HCT116 (cell line): Measurements from ENCODE around the gene ZC2HC1C. TPM values are rescaled to one million over a fixed set of nuclear protein-coding genes. Genes with fewer than 3 reads are reported as not detected.

Experiments used
- ATAC-seq: fragments of 200-7000 bp; cut with Tn5 transposase; 2 replicates; pipeline ENCODE4 v1.9.1; 2020; ENCODE audit warnings: mild to moderate bottlenecking, moderate library complexity
- BruUV-seq: library from RNA; stranded (reverse); fragments of 400-500 nt; replicated peaks from 2 replicates; lab custom pipeline; 2021; lab: Mats Ljungman, UMichigan
- CTCF ChIA-PET: fragments of 300-600 bp; sonication (Branson Sonifier 250); formaldehyde crosslinking; loops from one replicate; lab custom pipeline; 2021; ENCODE audit warnings: antibody characterized with exemption; lab: Charles Lee
- POLR2A ChIA-PET: fragments of 300-600, 350-600 bp; sonication (Branson Sonifier 250); formaldehyde crosslinking; loops from one replicate; lab custom pipeline; 2021; ENCODE audit warnings: antibody characterized with exemption; lab: Charles Lee
- RAD21 ChIA-PET, 2 experiments: fragments of 300-600 bp; sonication (Branson Sonifier 250); formaldehyde crosslinking; loops; one replicate each; lab custom pipeline; 2023; ENCODE audit warnings: low total read pairs in 2 of 2; ENCODE audit not compliant: uncharacterized antibody in 2 of 2, unreplicated experiment in 2 of 2, low non-redundant PET in 1 of 2; lab: Charles Lee
- DNase-seq: peaks from one replicate; pipeline ENCODE4 v3.0.0-alpha.2; 2010; ENCODE audit warnings: low read depth, low spot score
- H2AFZ ChIP-seq: fragments of 200-600 bp; shearing (Covaris generic), sonication (generic); 2 replicates; pipeline ENCODE4 v1.6.1; 2017; ENCODE audit warnings: low read depth, mixed run types, mixed read lengths, antibody characterized with exemption, low read length; ENCODE audit not compliant: poor library complexity, severe bottlenecking
- H3K27ac ChIP-seq: 2 replicates; pipeline ENCODE4 v1.5.1; 2012; ENCODE audit warnings: low read depth, low read length
- H3K27me3 ChIP-seq: fragments of 200-600 bp; sonication (generic); 2 replicates; pipeline ENCODE4 v1.6.1; 2016; ENCODE audit warnings: mixed run types, low read length, mixed read lengths; ENCODE audit not compliant: insufficient read depth
- H3K36me3 ChIP-seq, 2 experiments: fragments of 200-500 bp in 1 of 2; fragments of 200-600 bp in 1 of 2; sonication (Bioruptor generic) in 1 of 2; sonication (generic) in 1 of 2; 2 replicates each; pipeline versions ENCODE4 v1.5.1 to v1.6.1; 2014 to 2016; ENCODE audit warnings: low read length in 2 of 2, inconsistent platforms in 1 of 2, mixed read lengths in 1 of 2, mixed run types in 1 of 2; ENCODE audit not compliant: insufficient read depth in 2 of 2, control insufficient read depth in 1 of 2
- H3K4me1 ChIP-seq, 2 experiments: fragments of 200-600 bp in 1 of 2; sonication (generic) in 1 of 2; 2 replicates each; pipeline versions ENCODE4 v1.5.1 to v1.6.1; 2012 to 2017; ENCODE audit warnings: low read length in 2 of 2, inconsistent platforms in 1 of 2, mild to moderate bottlenecking in 1 of 2, mixed read lengths in 1 of 2, mixed run types in 1 of 2, moderate library complexity in 1 of 2; ENCODE audit not compliant: insufficient read depth in 2 of 2, control insufficient read depth in 1 of 2
- H3K4me2 ChIP-seq: fragments of 200-600 bp; sonication (generic); 2 replicates; pipeline ENCODE4 v1.6.1; 2017; ENCODE audit warnings: mixed run types, low read length, mixed read lengths
- H3K4me3 ChIP-seq, 2 experiments: fragments of 200-600 bp in 1 of 2; sonication (generic) in 1 of 2; replicated peaks in 1 of 2; 2 replicates each; pipeline ENCODE4 v1.5.1; 2011 to 2016; ENCODE audit warnings: low read length in 2 of 2, control low read depth in 1 of 2, low read depth in 1 of 2, mild to moderate bottlenecking in 1 of 2, mixed read lengths in 1 of 2, mixed run types in 1 of 2
- H3K79me2 ChIP-seq: fragments of 200-600 bp; sonication (generic); 2 replicates; pipeline ENCODE4 v1.6.1; 2017; ENCODE audit warnings: mild to moderate bottlenecking, mixed run types, low read length, moderate library complexity, mixed read lengths; ENCODE audit not compliant: insufficient read depth
- H3K9ac ChIP-seq: fragments of 200-600 bp; sonication (generic); 2 replicates; pipeline ENCODE4 v1.6.1; 2016; ENCODE audit warnings: low read length, mixed read lengths
- H3K9me2 ChIP-seq: fragments of 200-600 bp; sonication (generic), shearing (Covaris generic); 2 replicates; pipeline ENCODE4 v1.6.1; 2017; ENCODE audit warnings: mixed run types, mild to moderate bottlenecking, moderate library complexity; ENCODE audit not compliant: insufficient read depth
- H3K9me3 ChIP-seq, 2 experiments: fragments of 200-500 bp in 1 of 2; fragments of 200-600 bp in 1 of 2; sonication (Bioruptor generic) in 1 of 2; sonication (generic) in 1 of 2; 2 replicates each; pipeline ENCODE4 v1.6.1; 2014 to 2017; ENCODE audit warnings: low read length in 2 of 2, mixed read lengths in 2 of 2, inconsistent platforms in 1 of 2, low read depth in 1 of 2, mild to moderate bottlenecking in 1 of 2, mixed run types in 1 of 2, moderate library complexity in 1 of 2; ENCODE audit not compliant: control insufficient read depth in 1 of 2, insufficient read depth in 1 of 2
- H4K20me1 ChIP-seq: fragments of 200-600 bp; sonication (generic), shearing (Covaris generic); 2 replicates; pipeline ENCODE4 v1.6.1; 2017; ENCODE audit warnings: mixed run types, mild to moderate bottlenecking, moderate library complexity; ENCODE audit not compliant: insufficient read depth
- CBX3 ChIP-seq: IDR thresholded peaks from 2 replicates; pipeline ENCODE4 v1.6.1; 2012; ENCODE audit warnings: low read depth
- CEBPB ChIP-seq: IDR thresholded peaks from 2 replicates; pipeline ENCODE4 v1.6.1; 2012; ENCODE audit warnings: low read depth
- EGR1 ChIP-seq: IDR thresholded peaks from 2 replicates; pipeline ENCODE4 v1.6.1; 2012; ENCODE audit warnings: low read depth
- ELF1 ChIP-seq: IDR thresholded peaks from 2 replicates; pipeline ENCODE4 v1.6.1; 2012; ENCODE audit warnings: low read depth, borderline replicate concordance
- EZH2 ChIP-seq: fragments of 200-600 bp; sonication (generic); IDR thresholded peaks from 2 replicates; pipeline ENCODE4 v1.6.1; 2017; ENCODE audit warnings: antibody characterized with exemption, mixed run types
- EZH2phosphoT487 ChIP-seq: fragments of 200-600 bp; IDR thresholded peaks from 2 replicates; pipeline ENCODE4 v1.6.1; 2018; ENCODE audit warnings: antibody characterized with exemption, borderline replicate concordance
- FOSL1 ChIP-seq: IDR thresholded peaks from 2 replicates; pipeline ENCODE4 v1.6.1; 2012; ENCODE audit warnings: low read depth
- JUND ChIP-seq: IDR thresholded peaks from 2 replicates; pipeline ENCODE4 v1.6.1; 2012
- MAX ChIP-seq: IDR thresholded peaks from 2 replicates; pipeline ENCODE4 v1.6.1; 2012
- POLR2A ChIP-seq: IDR thresholded peaks from 2 replicates; pipeline ENCODE4 v1.7.0; 2011; ENCODE audit warnings: borderline replicate concordance; ENCODE audit not compliant: insufficient read depth, insufficient read length; ENCODE audit errors: extremely low read depth
- RAD21 ChIP-seq: IDR thresholded peaks from 2 replicates; pipeline ENCODE4 v1.6.1; 2012; ENCODE audit warnings: low read depth, mild to moderate bottlenecking
- REST ChIP-seq: IDR thresholded peaks from 2 replicates; pipeline ENCODE4 v1.6.1; 2012; ENCODE audit warnings: low read depth
- SIN3A ChIP-seq: IDR thresholded peaks from 2 replicates; pipeline ENCODE4 v1.6.1; 2012; ENCODE audit warnings: low read depth
- SP1 ChIP-seq: IDR thresholded peaks from 2 replicates; pipeline ENCODE4 v1.6.1; 2012; ENCODE audit warnings: low read depth
- SRF ChIP-seq: IDR thresholded peaks from 2 replicates; pipeline ENCODE4 v1.6.1; 2012; ENCODE audit warnings: low read depth
- YY1 ChIP-seq: IDR thresholded peaks from 2 replicates; pipeline ENCODE4 v1.6.1; 2011; ENCODE audit warnings: low read length, low read depth, moderate library complexity, mild to moderate bottlenecking; ENCODE audit not compliant: insufficient replicate concordance; ENCODE audit errors: extremely low read depth
- ZFX ChIP-seq: fragments of 450-650 bp; IDR thresholded peaks from 2 replicates; pipeline ENCODE4 v1.6.1; 2017
- ZNF274 ChIP-seq: fragments of 200-500 bp; sonication (Bioruptor generic); IDR thresholded peaks from 2 replicates; pipeline ENCODE4 v1.6.1; 2014; ENCODE audit warnings: mild to moderate bottlenecking, low read depth, low read length, inconsistent platforms
- intact Hi-C: fragments of 100-400 bp; cut with micrococcal nuclease; formaldehyde crosslinking; loops from 2 replicates; pipeline ENCODE4 v1.10.0; 2022
- total RNA-seq: library from RNA; stranded (reverse); gene quantifications from one replicate; pipeline ENCODE4 v1.2.1, GENCODE V29; 2021; ENCODE audit not compliant: unreplicated experiment

Gene ZC2HC1C
- total RNA-seq, 1 experiment from 2014 or later = 0.98 TPM

GRCh38 chr14:75049136-75049535 lies 20.3 kb upstream of the ZC2HC1C start:
- Histone ChIP-seq H3K27ac (no peak overlapping the region), H3K4me3 (no peak overlapping the region), H3K79me2 (peaks cover 14% of the 10 kb centered on the region), H3K9me2 (no peaks in the 10 kb centered on the region)
- RAD21 ChIA-PET = no interaction called here
- intact Hi-C loops = no loop called here
- TF ChIP-seq ZFX (no peak), CEBPB (no peak), SIN3A (no peak), CBX3 (no peak), JUND (no peak), SRF (no peak)
- TF ChIP-seq, all 23 proteins: peak for 0
- Histone ChIP-seq H3K9me3 (no peaks in the 10 kb centered on the region), H3K36me3 (peaks cover 0 to 7% of the 10 kb centered on the region in 2 experiments; a peak in 2 of 4 replicates), H3K4me2 (no peak overlapping the region), H2AFZ (no peak overlapping the region), H4K20me1 (no peaks in the 10 kb centered on the region), H3K9ac (no peak overlapping the region), H3K4me1 (peaks cover 0 to 16% of the 10 kb centered on the region in 2 experiments; a peak in 3 of 4 replicates), H3K27me3 (no peaks in the 10 kb centered on the region)
- CTCF ChIA-PET = no interaction called here
- ATAC-seq (no peak), DNase-seq (no peak)
- POLR2A ChIA-PET = interaction anchor here (1.4 kb wide), 1 partner anchor 20 kb away, joined by 3 read pairs; the partner anchor contains the start of gene ZC2HC1C
- BruUV-seq = no TSS peak

- no peak for ATAC-seq
- RAD21 ChIA-PET = no interaction called here
- peaks cover 14% of the 10 kb centered on the region for H3K79me2 ChIP-seq
- TSS peak; percentile 39 for BruUV-seq
- no peak overlapping the region for H3K4me2 ChIP-seq
- POLR2A ChIA-PET = interaction anchor here (1.4 kb wide), 1 partner anchor 20 kb away, joined by 3 read pairs; the partner anchor contains the start of gene ZC2HC1C
- no peaks in the 10 kb centered on the region for H3K27me3 ChIP-seq
- H2AFZ ChIP-seq = no peak overlapping the region
- no peaks in the 10 kb centered on the region for H4K20me1 ChIP-seq
- H3K9ac ChIP-seq = no peak overlapping the region
- peaks cover 0 to 7% of the 10 kb centered on the region in 2 experiments; a peak in 2 of 4 replicates for H3K36me3 ChIP-seq
- no peak overlapping the region for H3K4me3 ChIP-seq
- no peaks in the 10 kb centered on the region for H3K9me2 ChIP-seq
- H3K4me1 ChIP-seq = peaks cover 0 to 16% of the 10 kb centered on the region in 2 experiments; a peak in 3 of 4 replicates
- H3K9me3 ChIP-seq = no peaks in the 10 kb centered on the region
- DNase-seq = no peak
- intact Hi-C loops = no loop called here
- no peak overlapping the region for H3K27ac ChIP-seq
- CTCF ChIA-PET = no interaction called here
- TF ChIP-seq CEBPB (no peak), EGR1 (no peak), FOSL1 (no peak), ELF1 (no peak), YY1 (no peak), SRF (no peak), SIN3A (no peak), REST (no peak), ZFX (no peak), EZH2phosphoT487 (no peak), JUND (no peak), EZH2 (no peak), POLR2A (no peak), MAX (no peak), CBX3 (no peak), SP1 (no peak), ZNF274 (no peak), RAD21 (no peak)
These were observed 19.7 kb upstream of the ZC2HC1C start for GRCh38 chr14:75049731-75050201.
